Loucy (cell line): ENCODE results near the gene PTPRC.

ENCODE experiments used
- H2AFZ ChIP-seq: fragments of 200-600 bp; sonication (generic); 2 replicates; pipeline ENCODE4 v1.6.0; 2016; ENCODE audit warnings: antibody characterized with exemption, mild to moderate bottlenecking, low read length, moderate library complexity
- H3F3A ChIP-seq: fragments of 200-600 bp; 2 replicates; pipeline ENCODE4 v1.6.0; 2016; ENCODE audit warnings: antibody characterized with exemption, low read depth, mild to moderate bottlenecking
- H3K27me3 ChIP-seq: fragments of 200-600 bp; sonication (generic); 2 replicates; pipeline ENCODE4 v1.6.1; 2014; ENCODE audit warnings: low read length, mild to moderate bottlenecking; ENCODE audit not compliant: insufficient read depth, poor library complexity, severe bottlenecking
- H3K36me3 ChIP-seq: fragments of 200-600 bp; sonication (generic); 2 replicates; pipeline ENCODE4 v1.6.1; 2016; ENCODE audit warnings: low read length; ENCODE audit not compliant: insufficient read depth
- H3K4me1 ChIP-seq: fragments of 200-600 bp; sonication (generic); 2 replicates; pipeline ENCODE4 v1.5.1; 2014; ENCODE audit warnings: low read length, mild to moderate bottlenecking; ENCODE audit not compliant: insufficient read depth, poor library complexity, severe bottlenecking
- H3K4me2 ChIP-seq: fragments of 200-600 bp; sonication (generic); 2 replicates; pipeline ENCODE4 v1.6.0; 2014; ENCODE audit warnings: antibody characterized with exemption, low read length, low read depth, mild to moderate bottlenecking; ENCODE audit not compliant: poor library complexity, severe bottlenecking
- H3K4me3 ChIP-seq: fragments of 200-600 bp; sonication (generic); 2 replicates; pipeline ENCODE4 v1.5.1; 2014; ENCODE audit warnings: low read length, mild to moderate bottlenecking, mixed read lengths; ENCODE audit not compliant: poor library complexity, severe bottlenecking
- H3K79me2 ChIP-seq: fragments of 200-600 bp; sonication (generic); 2 replicates; pipeline ENCODE4 v1.6.1; 2014; ENCODE audit warnings: low read length; ENCODE audit not compliant: insufficient read depth
- H3K9ac ChIP-seq: fragments of 200-600 bp; sonication (generic); 2 replicates; pipeline ENCODE4 v1.6.0; 2014; ENCODE audit warnings: mild to moderate bottlenecking, low read depth, low read length, moderate library complexity; ENCODE audit not compliant: poor library complexity, severe bottlenecking
- H3K9me2 ChIP-seq: fragments of 200-600 bp; sonication (generic); replicated peaks from 2 replicates; pipeline ENCODE4 v1.6.1; 2016; ENCODE audit warnings: low read depth, low read length, mixed read lengths
- H3K9me3 ChIP-seq: fragments of 200-600 bp; sonication (generic); 2 replicates; pipeline ENCODE4 v1.6.1; 2014; ENCODE audit warnings: mild to moderate bottlenecking, antibody characterized with exemption, low read length, low read depth; ENCODE audit not compliant: insufficient read depth
- H4K20me1 ChIP-seq: fragments of 200-600 bp; sonication (generic); 2 replicates; pipeline ENCODE4 v1.6.0; 2014; ENCODE audit warnings: antibody characterized with exemption, low read length, mild to moderate bottlenecking; ENCODE audit not compliant: insufficient read depth, poor library complexity, severe bottlenecking
- CTCF ChIP-seq: fragments of 200-600 bp; sonication (generic); conservative IDR thresholded peaks from 2 replicates; pipeline ENCODE4 v1.5.1; 2014; ENCODE audit warnings: mild to moderate bottlenecking, antibody characterized with exemption, low read length
- EZH2phosphoT487 ChIP-seq: fragments of 200-600 bp; IDR thresholded peaks from 2 replicates; pipeline ENCODE4 v1.6.1; 2018; ENCODE audit warnings: antibody characterized with exemption, mild to moderate bottlenecking, moderate library complexity, borderline replicate concordance

The PTPRC gene

GRCh38 chr1:198628067-198628455, 10.8 kb upstream of the PTPRC start:
- Histone ChIP-seq H3K4me1 (peaks cover 99% of the 10 kb centered on the region), H4K20me1 (no peaks in the 10 kb centered on the region), H3K9me2 (no peaks in the 10 kb centered on the region), H3K9ac (peak overlapping the region; percentile 38), H3K9me3 (no peaks in the 10 kb centered on the region), H2AFZ (peak overlapping the region; percentile 8; the same call in 1 of the 2 replicates), H3K36me3 (no peaks in the 10 kb centered on the region), H3K4me2 (peak overlapping the region; percentile 55), H3K79me2 (peaks cover 29% of the 10 kb centered on the region), H3F3A (peaks cover 13% of the 10 kb centered on the region; the same call in 1 of the 2 replicates), H3K4me3 (peak overlapping the region; percentile 32), H3K27me3 (no peaks in the 10 kb centered on the region)
- no peak for TF ChIP-seq EZH2phosphoT487
- no peak for TF ChIP-seq CTCF

DNA sequence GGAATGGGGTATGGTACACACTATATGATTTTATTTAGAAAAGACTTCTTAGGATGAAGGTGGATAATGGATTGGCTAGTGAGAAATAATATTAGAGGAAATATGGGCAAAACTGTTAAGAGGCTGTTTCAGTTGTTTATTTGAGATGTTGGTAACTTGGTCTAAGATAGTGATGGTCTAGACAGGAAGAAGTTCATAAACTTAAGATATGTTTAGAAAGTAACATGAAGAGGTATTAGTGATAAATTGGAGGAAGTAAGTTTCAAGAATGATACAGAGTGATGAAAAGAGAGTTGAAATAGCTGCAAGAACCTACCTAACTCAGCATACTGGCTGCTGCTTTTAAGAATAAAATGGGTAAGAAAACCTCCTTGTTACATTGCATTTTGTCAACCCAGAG, 9.2 kb upstream of the PTPRC start:
- TF ChIP-seq CTCF = no peak
- no peak for TF ChIP-seq EZH2phosphoT487
- Histone ChIP-seq H3K27me3 (no peaks in the 10 kb centered on the region), H3K4me3 (peak overlapping the region; percentile 14), H3K79me2 (peaks cover 39% of the 10 kb centered on the region), H3F3A (peaks cover 10% of the 10 kb centered on the region; the same call in 1 of the 2 replicates), H3K9me2 (no peaks in the 10 kb centered on the region), H3K4me1 (peaks cover 99% of the 10 kb centered on the region), H3K36me3 (no peaks in the 10 kb centered on the region), H3K9me3 (no peaks in the 10 kb centered on the region), H2AFZ (no peak overlapping the region), H3K4me2 (peak overlapping the region; percentile 44), H3K9ac (peak overlapping the region; percentile 8), H4K20me1 (no peaks in the 10 kb centered on the region)

DNA sequence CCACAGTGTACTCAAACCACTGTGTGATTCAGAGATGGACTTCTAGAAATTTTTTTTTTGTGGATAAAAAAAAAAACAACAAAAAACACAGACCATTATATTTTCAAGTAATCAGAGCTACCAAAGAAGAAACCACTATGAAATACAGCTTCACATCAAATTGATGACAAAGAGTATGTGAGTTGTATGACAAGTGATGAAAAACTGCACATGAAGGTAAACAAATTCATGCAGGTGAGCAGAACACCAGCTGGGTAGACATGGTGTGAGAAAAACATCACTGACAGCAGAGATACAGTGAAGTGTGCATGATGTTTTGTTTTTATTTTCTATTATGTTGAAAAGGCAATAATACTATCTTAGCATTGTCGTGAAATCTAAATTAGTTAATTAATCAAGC, 8.0 kb upstream of the PTPRC start:
- H3K36me3 ChIP-seq = no peaks in the 10 kb centered on the region
- no peaks in the 10 kb centered on the region for H3K9me3 ChIP-seq
- TF ChIP-seq CTCF (no peak), EZH2phosphoT487 (no peak)
- H2AFZ ChIP-seq = no peak overlapping the region
- H3K4me2 ChIP-seq = peak overlapping the region; percentile 44
- H3K4me3 ChIP-seq = no peak overlapping the region
- no peaks in the 10 kb centered on the region for H3K9me2 ChIP-seq
- H3F3A ChIP-seq = peaks cover 10% of the 10 kb centered on the region; the same call in 1 of the 2 replicates
- H3K9ac ChIP-seq = no peak overlapping the region
- H3K27me3 ChIP-seq = no peaks in the 10 kb centered on the region
- H4K20me1 ChIP-seq = no peaks in the 10 kb centered on the region
- peaks cover 42% of the 10 kb centered on the region for H3K79me2 ChIP-seq
- peaks cover 95% of the 10 kb centered on the region for H3K4me1 ChIP-seq
